NCI-H146 treated with DMSO at 0.1 percent for 48 hours (cell line): ENCODE results near the gene TEX261.

Source experiments
- DNase-seq: peaks from one replicate; lab custom pipeline; 2025; ENCODE audit not compliant: unreplicated experiment; lab: John Stamatoyannopoulos, UW

TEX261 gene

GRCh38 chr2:70937866-70938585 lies 56.6 kb downstream of the TEX261 start:
- DNase-seq: no peak

- DNase-seq: no peak
Measured at GRCh38 chr2:70936979-70937811, 57.5 kb downstream of the TEX261 start.

- DNase-seq: no peak
Measured at GRCh38 chr2:70936165-70936978, 58.3 kb downstream of the TEX261 start.
